GM19372 (cell line): ENCODE data around the gene CCDC78.
"Not testable (repeated sequence)": the region's sequence is repeated elsewhere in the genome, so short reads cannot be mapped to it uniquely, and the experiment has no call there.

ENCODE experiments used
- ATAC-seq: cut with Tn5 transposase; IDR thresholded peaks from one replicate; pipeline ENCODE4 v1.9.1; 2021; ENCODE audit warnings: mild to moderate bottlenecking, low read depth, moderate library complexity; ENCODE audit not compliant: unreplicated experiment

Gene CCDC78

GRCh38 chr16:761625-762513 is 35.6 kb upstream of the CCDC78 start:
- ATAC-seq = no peak

- ATAC-seq = no peak
Observed at GRCh38 chr16:760545-761343, 34.5 kb upstream of the CCDC78 start, which contains the start of gene MSLN. Gene MSLN, plus strand, starts transcription at chr16:760734. Its CDS starts 1,947 bp downstream, at chr16:762681.

- ATAC-seq = no peak
Observed at GRCh38 chr16:760065-760464, 33.8 kb upstream of the CCDC78 start.

GRCh38 chr16:759110-759910 is 33.1 kb upstream of the CCDC78 start:
- ATAC-seq = no peak

GRCh38 chr16:756428-756827 is 30.2 kb upstream of the CCDC78 start:
- ATAC-seq = no peak

GRCh38 chr16:754656-755055 is 28.4 kb upstream of the CCDC78 start:
- ATAC-seq = no peak

- not testable (repeated sequence) for ATAC-seq
Observed at GRCh38 chr16:754121-754607, 27.9 kb upstream of the CCDC78 start.

- no peak for ATAC-seq
Observed at GRCh38 chr16:752007-752312, 25.7 kb upstream of the CCDC78 start.

GRCh38 chr16:751152-752006 is 25.1 kb upstream of the CCDC78 start:
- ATAC-seq = no peak

- ATAC-seq = no peak
Observed at GRCh38 chr16:750485-750884, 24.2 kb upstream of the CCDC78 start.

- ATAC-seq = no peak
Observed at GRCh38 chr16:749010-749409, 22.8 kb upstream of the CCDC78 start.

GRCh38 chr16:747978-748746 is 21.9 kb upstream of the CCDC78 start:
- ATAC-seq = no peak

GRCh38 chr16:746637-747036 is 20.4 kb upstream of the CCDC78 start:
- no peak for ATAC-seq

- no peak for ATAC-seq
Observed at GRCh38 chr16:745739-746138, 19.5 kb upstream of the CCDC78 start.

GRCh38 chr16:743794-744500 is 17.7 kb upstream of the CCDC78 start:
- no peak for ATAC-seq

GRCh38 chr16:742894-743293 is 16.7 kb upstream of the CCDC78 start:
- not testable (repeated sequence) for ATAC-seq

GRCh38 chr16:741986-742629 is 15.9 kb upstream of the CCDC78 start:
- no peak for ATAC-seq
